GM12865 (cell line): ENCODE results near the gene REXO1.

Experiments
- DNase-seq: peaks from one replicate; pipeline ENCODE4 v3.0.0; 2010; ENCODE audit warnings: low read depth
- H3K4me3 ChIP-seq: 2 replicates; pipeline ENCODE4 v1.5.1; 2011; ENCODE audit warnings: mild to moderate bottlenecking, low read depth, low read length, control low read depth
- CTCF ChIP-seq: IDR thresholded peaks from 2 replicates; pipeline ENCODE4 v1.5.1; 2011; ENCODE audit warnings: low read length, control low read depth, low read depth, inconsistent platforms; ENCODE audit not compliant: insufficient read depth; ENCODE audit errors: missing control alignments

REXO1 gene

GRCh38 chr19:1858412-1859081 lies 10.3 kb upstream of the REXO1 start:
- no peak for DNase-seq
- H3K4me3 ChIP-seq = no peak overlapping the region
- TF ChIP-seq CTCF = no peak

- H3K4me3 ChIP-seq = peak overlapping the region; percentile 95
- no peak for TF ChIP-seq CTCF
- DNase-seq = no peak
These were observed 9.5 kb upstream of the REXO1 start for GRCh38 chr19:1857648-1858326.

- no peak for TF ChIP-seq CTCF
- peak; percentile 84 for DNase-seq
- H3K4me3 ChIP-seq = peak overlapping the region; percentile 95
These were observed 8.7 kb upstream of the REXO1 start for GRCh38 chr19:1856698-1857603.

- TF ChIP-seq CTCF = no peak
- peak overlapping the region; percentile 95 for H3K4me3 ChIP-seq
- DNase-seq = no peak
These were observed 8.0 kb upstream of the REXO1 start for GRCh38 chr19:1856345-1856697.

GRCh38 chr19:1855828-1856255 lies 7.6 kb upstream of the REXO1 start:
- H3K4me3 ChIP-seq = peak overlapping the region; percentile 95
- peak; percentile 57 for DNase-seq
- TF ChIP-seq CTCF = no peak

- H3K4me3 ChIP-seq = peak overlapping the region; percentile 95
- DNase-seq = peak; percentile 94
- TF ChIP-seq CTCF = no peak
These were observed 7.0 kb upstream of the REXO1 start for GRCh38 chr19:1855040-1855827.
